ENCODE measurements around the gene INHA.

INHA gene

DNA sequence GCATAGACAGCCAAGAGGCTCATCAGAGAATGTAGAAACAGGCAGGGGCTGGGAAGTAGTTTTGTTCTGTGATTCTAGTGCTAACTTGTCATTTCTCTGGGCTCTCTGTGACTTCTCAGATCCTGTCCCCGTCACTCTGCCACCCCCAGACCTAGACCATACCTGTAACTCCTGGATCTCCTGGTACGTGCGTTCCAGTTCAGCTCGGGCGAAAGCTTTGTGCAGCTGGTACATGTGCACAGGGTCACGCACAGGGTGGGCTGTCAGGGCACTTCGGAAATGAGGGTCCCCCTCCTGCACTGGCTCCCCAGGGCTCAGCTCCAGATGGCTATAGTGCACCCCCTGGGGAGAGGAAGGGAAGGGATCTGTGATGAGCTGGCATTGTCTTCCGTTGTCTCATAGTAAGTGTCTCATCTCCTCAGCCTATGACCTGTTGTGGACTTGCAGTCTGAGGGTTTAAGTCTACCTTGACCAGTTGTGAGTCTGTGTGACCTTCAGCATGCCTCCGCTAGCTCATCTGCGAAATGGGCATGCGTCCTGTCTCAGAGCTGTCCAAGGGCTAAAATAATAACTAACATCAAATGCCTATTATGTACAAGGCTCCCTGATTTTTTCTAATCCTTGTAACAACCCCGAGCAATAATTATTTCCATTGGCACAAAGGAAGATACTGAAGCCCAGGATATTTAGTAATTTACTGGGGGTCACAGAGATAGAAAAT, 31.2 kb upstream of the INHA start:
- no peak for DNase-seq (ENCODE audit: low spot score)

DNA sequence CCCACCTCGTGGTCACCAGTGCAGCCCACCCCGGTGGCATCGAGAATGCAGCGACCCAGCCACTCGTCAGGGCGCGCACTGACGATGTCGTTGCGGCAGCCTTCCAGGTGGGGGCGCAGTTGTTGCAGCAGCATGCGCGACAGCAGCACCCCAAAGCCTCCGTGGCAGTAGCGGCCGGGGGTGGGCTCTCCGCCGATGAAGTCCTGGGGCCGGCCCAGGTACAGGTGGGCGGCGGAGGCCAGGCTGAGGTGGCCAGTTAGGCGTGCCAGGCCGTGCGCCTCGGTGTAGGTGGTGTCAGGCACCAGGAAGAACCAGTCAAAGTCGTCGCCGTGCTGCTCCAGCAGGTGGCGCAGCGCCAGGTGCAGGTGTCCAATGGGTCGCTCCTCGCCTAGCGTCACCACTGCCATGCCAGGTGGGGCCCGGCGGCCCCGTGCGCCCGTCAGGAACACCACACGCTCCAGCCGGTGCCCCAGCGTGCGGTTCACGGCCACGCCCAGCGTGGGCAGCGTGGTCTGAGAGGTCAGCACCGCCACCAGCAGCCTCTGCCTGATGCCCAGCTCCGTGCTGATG, 30.4 kb upstream of the INHA start:
- peak; percentile 81 for DNase-seq (ENCODE audit: low spot score)

DNA sequence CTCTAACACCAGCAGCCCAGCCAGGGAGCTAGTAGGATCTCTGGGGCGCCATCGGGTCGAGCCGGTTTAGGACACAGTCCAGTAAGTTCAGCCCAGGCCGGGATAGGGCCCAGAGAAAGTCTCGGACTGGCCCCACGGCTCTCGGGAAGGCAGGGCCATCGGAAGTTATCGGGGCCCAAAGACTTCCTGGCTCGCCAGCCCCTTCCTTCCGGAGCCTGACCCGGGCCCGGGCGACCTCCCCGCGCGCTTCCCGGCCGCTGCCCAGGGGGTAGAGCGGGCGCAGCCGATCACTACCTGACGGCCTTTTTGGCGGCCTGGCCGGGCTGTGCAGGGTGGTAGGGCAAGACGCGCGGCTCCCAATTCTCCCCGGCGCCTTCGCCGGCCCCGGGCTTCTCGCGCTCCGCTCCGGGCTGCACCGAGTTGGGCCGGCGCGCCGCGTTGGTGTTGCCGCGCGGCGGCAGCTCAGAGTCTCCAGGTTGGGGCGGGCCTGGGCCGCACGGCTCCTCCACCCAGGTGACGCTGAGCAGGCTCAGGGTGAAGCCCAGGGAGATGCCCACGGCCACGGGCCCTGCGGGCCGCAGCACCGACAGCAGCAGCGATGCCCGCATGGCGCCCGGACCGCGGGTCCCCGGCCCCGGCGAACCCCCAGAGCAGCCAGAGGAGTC, 29.0 kb upstream of the INHA start:
- peak; percentile 33 for DNase-seq (ENCODE audit: low spot score)

DNA sequence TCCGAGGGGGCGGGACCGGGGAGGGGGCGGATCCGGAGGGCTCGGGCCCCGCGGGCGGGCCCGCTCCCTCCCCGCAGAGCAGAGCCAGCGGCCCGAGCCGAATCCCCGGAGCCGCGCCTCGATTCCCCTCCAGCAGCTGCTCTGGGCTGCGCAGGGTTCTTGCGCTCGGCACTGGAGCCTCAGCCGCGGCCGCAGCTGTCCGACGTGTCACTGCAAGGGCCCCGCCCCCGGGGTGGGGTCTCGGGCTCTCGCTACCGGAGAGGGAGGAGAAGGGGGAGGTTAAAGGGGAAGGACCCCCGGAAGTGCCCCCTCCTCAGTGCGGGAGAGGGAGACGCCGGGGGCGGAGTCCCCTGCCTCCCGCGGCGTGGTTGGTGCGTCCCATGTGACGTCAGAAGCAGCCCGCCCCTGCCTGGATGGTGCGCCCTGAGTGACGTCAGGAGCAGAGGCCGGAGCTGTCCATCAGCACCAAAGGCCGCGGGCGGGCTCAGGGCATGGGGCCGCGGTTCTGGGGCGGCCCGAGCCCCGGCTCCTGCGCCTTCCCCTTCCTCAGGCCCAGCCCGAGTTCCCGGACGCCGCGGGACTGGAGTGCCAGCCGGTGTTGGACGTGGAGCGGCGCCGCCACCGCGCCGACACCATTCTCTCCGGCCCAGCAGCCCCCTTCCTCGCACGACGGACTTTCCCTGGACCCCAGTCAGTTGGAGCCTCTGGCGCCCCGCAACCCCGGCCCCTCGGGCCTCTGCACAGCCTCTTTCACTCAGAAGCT, 28.3 kb upstream of the INHA start, which contains the start of the genes CHPF and TMEM198:
Gene CHPF (minus strand): TSS at position 214 of the 763 bp plus-strand sequence. CDS start 271 bp downstream, outside the sequence.
Gene TMEM198 (plus strand): TSS at position 433 of the 763 bp plus-strand sequence. CDS start 700 bp downstream, outside the sequence.
- DNase-seq (ENCODE audit: low spot score): peak; percentile 97

DNA sequence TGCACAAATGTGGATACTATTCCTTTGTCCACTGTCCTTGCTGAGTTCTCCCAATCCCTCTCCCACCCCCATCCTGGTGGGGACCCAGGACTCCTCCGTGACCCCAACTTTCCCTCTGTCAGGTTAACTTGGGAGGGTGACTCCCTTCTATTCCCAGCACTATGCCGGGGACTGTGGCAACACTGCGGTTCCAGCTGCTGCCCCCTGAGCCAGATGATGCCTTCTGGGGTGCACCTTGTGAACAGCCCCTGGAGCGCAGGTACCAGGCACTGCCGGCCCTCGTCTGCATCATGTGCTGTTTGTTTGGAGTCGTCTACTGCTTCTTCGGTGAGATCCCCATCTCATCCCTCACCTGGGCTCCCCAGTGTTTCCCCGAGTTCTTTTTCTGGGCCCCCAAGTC, 27.5 kb upstream of the INHA start:
- DNase-seq (ENCODE audit: low spot score): no peak

DNA sequence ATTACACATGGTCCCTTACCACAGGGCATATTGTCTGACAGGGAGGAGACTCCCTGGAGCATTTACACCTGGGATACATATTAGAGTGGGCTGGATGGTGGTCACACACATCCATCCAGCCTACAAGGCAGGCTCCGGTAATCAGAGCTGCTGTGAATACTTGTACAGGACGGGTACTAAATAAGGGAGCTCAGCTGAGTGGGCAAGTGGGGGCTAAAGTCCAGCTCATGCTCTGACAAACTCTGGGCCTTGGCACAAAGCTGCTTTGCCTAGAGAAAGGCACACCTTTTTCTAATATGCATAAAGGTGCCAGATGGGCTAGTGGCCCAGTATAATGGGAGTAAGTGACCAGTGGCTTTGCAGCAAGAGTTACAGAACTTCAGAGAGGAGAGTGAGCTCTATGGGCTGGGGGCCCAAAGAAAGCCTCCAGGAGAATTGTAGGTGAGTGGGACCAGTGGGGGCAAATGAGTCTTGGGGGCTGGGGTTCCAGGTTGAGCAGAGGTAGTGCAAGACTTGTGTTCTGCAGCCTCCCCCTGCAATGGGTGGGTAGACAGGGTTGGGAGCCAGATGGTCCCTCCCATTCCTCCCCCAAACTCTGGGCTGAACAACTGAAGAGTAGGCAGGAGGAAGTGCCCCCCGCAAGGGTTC, 26.7 kb upstream of the INHA start:
- DNase-seq (ENCODE audit: low spot score): no peak

DNA sequence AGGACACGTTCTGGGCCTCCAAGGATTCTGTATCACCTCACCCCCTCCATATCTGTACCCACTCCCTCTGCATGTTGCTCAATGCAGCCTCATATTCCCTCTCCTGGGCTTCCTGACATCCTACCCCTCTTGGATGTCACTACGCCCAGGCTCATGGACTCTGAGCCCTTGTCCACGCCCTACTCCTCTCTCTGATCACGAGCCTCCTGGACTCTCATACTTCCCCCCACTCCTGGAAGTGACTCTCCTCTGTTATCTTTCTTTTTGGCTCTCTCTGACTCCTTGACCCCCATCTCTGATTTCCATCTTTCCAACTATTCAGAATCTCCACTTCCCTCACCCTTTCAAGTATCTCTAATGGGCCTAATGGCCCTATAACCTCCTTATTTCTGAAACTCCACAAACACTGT, 26.2 kb upstream of the INHA start:
- no peak for DNase-seq (ENCODE audit: low spot score)

DNA sequence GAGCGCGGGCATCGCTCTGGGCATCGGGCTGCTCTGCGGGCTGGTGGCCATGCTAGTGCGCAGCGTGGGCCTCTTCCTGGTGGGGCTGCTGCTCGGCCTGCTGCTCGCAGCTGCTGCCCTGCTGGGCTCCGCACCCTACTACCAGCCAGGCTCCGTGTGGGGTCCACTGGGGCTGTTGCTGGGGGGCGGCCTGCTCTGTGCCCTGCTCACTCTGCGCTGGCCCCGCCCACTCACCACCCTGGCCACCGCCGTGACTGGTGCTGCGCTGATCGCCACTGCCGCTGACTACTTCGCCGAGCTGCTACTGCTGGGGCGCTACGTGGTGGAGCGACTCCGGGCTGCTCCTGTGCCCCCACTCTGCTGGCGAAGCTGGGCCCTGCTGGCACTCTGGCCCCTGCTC, 24.5 kb upstream of the INHA start:
- no peak for DNase-seq (ENCODE audit: low spot score)

DNA sequence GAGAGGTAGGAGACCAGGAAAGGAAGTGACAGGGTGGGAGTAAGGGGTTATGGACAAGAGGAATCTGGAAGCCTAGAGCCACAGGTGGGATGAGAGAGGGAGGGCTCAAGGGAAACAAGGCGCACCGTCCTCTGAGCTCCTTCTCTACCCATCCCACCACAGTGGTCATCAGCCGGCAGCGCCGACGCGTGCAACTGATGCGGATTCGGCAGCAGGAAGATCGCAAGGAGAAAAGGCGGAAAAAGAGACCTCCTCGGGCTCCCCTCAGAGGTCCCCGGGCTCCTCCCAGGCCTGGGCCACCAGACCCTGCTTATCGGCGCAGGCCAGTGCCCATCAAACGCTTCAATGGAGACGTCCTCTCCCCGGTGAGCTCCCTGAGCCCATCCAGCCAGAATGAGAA, 23.1 kb upstream of the INHA start:
- DNase-seq (ENCODE audit: low spot score): no peak

DNA sequence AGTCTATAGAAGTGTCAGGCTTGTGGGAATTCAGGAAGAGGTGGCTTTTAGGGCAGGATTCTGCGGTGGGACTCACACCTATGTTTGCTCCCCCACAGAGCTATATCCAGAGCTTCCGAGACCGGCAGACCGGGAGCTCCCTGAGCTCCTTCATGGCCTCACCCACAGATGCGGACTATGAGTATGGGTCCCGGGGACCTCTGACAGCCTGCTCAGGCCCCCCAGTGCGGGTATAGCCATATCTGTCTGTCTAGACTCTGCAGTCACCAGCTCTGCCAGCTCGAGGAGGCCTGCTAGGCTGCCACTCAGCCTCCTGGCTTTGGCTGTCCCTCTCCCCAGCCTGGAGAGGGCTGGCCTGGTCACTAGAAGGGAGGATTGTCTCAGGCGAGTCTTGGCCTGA, 22.5 kb upstream of the INHA start:
- DNase-seq (ENCODE audit: low spot score): no peak

DNA sequence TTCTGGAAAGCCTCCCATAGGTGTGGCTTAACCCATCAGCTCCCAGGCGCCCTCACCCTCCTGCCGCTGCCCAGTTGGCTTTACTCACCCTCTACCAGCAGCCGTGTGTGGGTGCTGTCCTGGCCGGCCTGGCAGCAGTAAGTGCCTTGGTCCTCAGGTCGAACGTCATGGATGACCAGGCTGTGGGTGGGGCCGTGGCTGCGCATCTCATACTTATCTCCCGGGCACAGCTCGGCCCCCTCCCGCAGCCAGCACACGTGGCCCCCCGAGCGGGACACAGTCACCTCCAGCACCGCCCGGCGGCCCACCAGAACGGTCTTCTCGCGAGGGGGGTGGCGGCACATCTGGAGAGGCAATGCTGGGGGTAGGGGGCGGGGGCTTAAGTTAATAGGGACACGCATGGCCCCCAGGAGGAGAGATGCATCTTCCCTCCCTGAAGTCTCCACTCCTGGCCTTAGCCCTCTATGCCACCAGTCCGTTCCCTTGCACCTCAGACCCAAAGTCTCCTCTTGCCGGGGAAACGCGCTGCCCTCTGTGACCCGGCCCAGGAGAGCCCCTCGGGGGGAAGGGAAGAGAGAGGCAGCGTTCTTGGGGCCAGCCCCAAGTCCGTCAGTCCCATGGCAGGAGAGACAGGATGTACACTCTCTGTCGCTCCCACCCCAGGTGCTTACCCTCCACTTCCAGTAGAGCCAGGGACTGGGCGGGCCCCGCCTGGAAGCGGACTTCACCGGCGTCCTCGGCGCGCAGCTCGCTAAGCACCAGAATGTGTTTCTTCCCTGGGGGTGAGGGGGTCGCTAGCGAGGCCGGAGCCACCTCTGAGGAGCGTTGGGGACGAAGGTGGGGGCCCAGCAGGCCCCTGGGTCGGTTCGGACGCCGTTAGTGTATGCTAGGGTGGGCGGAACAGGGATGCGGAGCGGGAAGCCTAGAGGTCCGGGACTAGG, 20.4 kb upstream of the INHA start:
- no peak for DNase-seq (ENCODE audit: low spot score)

DNA sequence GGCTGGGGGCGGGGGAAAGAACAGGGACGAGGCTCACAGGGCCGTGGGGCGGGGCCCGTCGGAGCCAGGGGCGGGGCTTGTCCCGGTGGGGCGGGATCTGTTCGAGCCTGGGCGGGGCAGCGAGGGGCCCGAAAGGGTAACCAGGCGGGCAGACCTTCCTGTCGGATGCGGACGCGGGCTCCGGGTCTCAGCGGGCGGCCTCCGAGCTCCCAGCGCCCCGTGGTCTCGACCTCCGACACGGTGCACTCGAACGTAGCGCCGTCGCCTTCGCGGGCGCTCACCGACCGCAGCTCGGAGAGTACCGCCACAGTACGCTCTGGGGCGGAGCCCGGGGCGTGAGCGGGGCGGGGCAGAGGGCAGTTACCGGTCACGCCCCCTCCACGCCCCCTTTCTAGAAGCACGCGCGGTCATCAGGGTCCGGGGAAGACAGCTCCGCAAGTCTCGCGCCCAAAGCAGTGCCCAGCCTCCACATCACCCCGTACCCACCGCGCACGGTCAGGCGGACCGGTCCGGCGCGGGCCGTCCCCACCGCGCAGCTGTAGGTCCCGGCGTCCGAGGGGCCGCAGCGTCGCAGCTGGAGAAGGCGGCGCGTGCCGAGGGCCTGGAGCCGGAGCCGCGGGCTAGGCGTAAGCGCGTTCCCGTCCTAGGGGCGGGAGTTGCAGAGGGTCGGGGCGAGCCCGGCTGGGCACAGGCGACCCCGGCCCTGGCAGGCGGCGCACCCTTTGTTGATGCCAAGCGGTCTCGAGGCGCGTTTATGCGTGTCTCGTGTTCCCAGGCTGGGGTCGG, 19.5 kb upstream of the INHA start:
- peak; percentile 75 for DNase-seq (ENCODE audit: low spot score)

DNA sequence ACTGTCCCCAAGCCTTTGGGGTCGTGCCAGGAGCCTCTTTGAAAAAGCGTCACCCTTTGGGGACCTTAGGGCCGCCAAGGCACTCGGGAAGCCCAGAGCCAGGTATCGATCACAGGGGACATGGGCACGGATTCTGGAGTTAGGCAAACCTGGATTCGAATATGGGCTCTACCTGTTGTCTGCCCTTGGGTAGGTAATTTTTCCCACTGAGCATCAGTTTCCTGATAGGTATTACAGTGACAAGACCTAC, 19.0 kb upstream of the INHA start:
- DNase-seq (ENCODE audit: low spot score): no peak

DNA sequence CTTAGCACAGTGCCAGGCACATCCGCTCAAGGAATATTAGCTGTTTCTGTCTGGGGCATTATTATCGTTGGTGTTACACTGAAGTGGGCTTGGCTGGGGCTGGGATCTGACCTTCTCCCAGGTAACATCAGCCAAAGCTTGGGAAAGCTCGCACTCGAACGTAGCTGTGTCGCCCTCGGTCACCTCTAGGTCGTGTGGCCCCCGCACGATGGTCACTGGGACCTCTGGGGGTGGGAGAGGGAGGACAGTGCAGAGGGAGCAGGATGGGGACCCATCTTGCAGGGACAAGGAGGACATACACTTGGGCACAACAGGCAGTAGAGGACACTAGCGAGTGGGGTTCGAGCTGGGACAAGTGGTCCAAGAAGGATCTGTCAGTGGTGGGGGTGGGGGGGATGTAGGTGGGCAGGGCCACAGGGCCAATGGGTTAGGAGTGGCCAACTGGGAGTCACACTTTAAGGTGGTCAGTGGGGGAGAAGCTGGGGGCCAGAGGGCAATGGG, 18.6 kb upstream of the INHA start:
- no peak for DNase-seq (ENCODE audit: low spot score)

DNA sequence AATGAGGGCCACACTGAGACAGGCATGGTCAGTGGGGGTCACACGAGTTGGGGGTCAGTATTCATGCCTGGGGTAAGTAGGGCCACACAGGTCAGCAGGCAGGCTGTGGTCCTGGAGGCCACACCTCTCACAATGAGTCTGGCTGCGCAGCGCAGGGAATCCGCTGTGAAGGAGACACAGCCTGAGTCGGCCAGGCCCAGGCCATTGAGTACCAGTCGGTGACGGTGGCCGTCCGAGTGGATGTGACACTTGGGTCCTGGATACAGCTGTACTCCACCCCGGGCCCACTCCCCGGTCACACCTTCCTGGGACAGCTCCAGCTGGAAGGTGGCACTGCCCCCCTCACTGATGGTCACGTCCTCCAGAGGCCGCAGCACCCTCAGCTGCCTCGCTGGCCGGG, 17.8 kb upstream of the INHA start:
- no peak for DNase-seq (ENCODE audit: low spot score)

DNA sequence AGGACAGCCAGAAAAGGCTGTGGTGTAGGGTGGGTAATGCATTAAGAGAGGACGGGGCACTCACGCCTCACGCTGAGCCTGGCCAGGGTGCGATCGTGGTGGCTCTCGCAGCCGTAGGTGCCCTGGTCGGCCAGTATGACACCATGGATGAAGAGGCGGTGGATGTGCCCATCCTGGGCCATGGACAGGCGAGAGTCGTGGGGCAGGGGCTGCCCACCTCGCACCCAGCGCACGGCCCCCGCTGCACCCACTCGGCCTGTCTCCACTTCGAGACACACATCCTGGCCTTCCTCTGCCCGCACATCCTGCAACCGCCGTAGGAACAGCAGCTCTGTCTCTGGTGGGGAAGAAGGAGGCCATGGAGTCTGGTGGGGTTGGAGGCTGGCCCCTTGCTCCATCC, 16.2 kb upstream of the INHA start:
- DNase-seq (ENCODE audit: low spot score): no peak

DNA sequence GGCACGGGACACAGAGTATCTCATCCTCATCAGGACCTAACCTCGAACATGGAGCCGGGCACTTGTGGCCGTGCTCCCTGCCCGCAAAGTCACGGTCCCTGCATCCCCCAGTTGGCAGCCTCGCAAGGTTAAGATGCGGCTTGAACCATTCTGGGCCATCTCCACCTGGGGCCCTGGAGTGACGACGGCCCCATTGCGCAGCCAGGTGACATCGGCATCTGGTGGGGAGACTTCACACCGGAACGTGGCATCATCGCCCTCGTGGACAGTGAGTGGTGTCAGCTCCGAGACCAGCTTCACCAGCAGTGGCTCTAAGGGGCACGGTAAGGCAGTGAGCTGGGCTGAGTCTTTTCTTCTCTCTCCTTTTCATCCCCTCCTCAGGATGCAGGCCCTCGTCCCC, 15.7 kb upstream of the INHA start:
- DNase-seq (ENCODE audit: low spot score): no peak

DNA sequence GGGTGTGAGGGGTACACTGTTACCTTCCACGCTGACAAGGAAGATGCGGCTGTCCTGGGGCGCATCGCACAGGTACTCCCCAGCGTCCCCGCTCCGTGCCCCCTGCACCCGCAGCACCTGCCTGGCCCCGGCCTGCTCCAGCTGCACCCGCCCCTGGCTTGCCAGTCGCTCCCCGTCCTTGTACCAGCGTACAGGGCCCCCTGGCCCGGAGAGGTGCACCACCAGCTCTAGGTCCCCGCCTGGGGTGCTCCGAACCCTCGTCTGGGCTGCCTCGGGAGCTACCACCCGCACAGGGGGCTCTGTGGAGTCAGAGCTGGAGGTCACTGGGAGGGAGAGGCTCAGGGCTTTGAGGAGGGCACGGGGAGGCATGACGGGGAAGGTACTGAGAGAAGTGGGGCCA, 14.8 kb upstream of the INHA start:
- no peak for DNase-seq (ENCODE audit: low spot score)

DNA sequence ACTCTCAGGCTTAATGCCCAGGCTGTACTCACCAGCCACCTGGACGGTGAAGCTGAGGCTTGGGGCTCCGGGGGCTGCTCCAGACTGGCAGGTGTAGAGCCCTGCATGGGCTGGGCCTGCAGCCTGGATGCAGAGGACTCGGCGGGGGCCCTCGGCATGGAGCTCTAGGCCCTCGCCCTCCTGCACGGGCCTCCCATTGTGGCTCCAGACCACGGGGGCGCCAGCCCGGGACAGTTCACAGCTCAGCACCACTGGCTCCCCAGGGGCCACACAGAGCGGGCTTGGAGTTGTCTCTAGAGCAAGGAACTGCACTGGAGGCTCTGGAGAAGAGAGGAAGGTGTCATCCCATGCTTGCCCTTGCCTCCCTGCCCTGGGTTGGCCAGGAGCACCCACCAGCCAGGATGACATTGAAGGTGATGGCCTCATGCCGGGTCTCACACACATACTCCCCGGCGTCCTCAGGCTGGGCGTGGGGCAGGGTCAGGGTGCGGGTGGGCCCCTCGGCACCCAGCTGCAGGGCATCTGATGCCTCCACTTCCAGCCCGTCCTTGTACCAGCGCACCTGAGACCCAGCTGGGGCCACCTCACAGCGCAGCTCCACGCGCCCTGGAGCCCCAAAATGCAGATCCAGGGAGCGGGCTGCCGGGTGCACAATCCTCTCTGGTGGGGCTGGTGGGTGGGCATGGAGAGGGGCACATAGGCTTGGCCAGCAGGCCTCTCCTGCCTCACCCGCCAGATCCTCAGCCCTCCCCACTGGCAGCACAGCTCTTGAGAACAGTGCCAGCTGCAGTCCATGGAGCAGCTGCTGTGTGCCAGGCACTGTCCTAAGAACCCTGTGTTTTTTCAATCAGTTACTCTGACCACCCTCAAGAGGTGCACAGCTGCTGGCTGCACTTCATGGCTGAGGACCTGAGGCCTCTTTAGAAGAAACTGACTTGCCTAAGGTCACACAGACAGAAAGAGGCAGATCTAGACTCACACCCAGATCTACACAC, 14.0 kb upstream of the INHA start:
- DNase-seq (ENCODE audit: low spot score): no peak
